ENCODE results near the gene RSPO3. TPM values are rescaled to one million over a fixed set of nuclear protein-coding genes. Genes with fewer than 3 reads are reported as not detected.
"Not testable (repeated sequence)": the region's sequence is repeated elsewhere in the genome, so short reads cannot be mapped to it uniquely, and the experiment has no call there.

RSPO3 gene, protein sequence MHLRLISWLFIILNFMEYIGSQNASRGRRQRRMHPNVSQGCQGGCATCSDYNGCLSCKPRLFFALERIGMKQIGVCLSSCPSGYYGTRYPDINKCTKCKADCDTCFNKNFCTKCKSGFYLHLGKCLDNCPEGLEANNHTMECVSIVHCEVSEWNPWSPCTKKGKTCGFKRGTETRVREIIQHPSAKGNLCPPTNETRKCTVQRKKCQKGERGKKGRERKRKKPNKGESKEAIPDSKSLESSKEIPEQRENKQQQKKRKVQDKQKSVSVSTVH
- polyA plus RNA-seq (ENCODE audit: insufficient read length in 3 of 3), result 10 to 100 TPM; 14.4 to 22.3 (median 19.7) TPM

DNA sequence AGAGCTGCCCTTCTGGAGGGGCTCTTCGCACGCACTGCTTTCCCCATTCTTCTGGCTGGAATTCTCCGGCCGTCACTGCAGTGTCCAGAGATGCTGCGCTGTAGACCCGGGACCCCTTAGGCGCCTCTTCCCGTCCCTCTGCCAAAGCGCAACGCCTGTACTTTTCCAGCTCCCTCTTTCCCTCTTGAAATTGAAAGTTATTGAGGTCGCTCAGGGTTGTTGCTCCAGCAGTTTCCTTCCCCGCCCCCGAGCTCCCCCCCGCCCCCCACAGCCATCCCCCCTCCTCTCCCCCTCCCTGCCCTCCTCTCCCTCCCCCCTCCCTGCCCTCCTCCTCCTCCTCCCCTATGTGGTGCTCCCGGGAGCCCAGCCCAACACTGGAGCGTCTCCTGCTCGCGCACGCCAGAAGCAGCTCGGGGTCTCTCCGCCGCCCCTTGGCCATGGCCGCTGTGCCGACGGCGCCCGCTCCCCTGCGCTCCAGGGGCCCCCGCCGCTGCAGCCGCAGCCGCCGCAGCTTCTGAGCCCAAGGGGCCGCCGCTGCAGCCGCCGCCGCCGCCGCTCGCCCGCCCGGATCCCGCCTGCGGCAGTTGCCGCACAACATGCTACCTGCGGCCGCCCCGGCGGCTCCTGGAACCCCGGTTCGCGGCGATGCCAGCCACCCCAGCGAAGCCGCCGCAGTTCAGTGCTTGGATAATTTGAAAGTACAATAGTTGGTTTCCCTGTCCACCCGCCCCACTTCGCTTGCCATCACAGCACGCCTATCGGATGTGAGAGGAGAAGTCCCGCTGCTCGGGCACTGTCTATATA lies at the start of gene RSPO3:
Gene RSPO3 (plus strand): TSS at position 374 of the 804 bp plus-strand sequence. CDS start 522 bp downstream, outside the sequence.
- peak in 1 of 3 donors; percentile 54 for DNase-seq (ENCODE audit: low read depth in 3 of 3, low spot score in 2 of 3)

DNA sequence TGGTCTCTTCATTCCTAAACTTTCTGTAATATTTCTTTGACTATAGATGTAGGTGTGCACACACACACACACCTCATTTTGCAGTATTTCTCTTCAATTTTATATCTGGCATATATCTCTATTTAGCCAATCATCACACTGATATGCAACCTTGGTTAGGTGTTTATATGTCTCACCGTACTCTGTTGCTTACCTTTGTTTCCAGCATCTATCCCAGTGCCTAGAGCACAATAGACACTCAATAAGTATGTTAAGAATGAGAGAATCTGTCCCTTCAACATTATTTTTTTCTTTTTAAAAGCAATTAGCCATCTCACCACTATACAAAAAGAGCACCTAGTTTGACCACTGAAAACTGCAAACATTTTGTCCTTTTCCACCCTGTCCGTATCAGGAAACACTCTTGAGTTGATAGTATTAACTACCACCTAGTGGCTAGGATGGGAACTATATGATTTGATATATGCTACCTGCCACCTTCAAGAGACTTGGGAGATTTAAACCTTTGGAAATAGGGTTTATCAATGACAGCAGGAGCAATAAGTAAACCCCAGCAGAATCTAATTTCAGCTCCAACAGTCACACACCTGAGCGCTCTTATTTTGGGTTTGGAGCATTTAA lies 48.7 kb upstream of the RSPO3 start:
- no peak for DNase-seq (ENCODE audit: low read depth in 3 of 3, low spot score in 2 of 3)

DNA sequence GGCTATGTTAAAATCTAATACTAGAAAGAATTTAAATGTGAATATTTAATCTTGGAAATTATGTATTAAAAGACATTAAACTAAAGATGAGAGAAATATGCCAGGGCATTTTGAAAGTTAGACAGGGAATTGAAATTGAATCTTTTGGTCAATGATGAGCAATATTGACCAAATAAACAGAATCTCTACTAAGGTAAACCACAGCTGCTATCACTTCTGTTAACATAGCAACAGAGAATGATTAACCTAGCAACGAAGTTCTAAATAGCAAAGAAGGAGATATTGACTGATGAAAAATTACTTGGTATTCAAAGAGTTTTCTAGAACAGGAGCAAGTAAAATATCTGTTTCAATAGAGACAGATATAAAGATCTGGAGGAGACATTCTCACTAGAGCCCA lies 45.2 kb upstream of the RSPO3 start:
- no peak for DNase-seq (ENCODE audit: low read depth in 3 of 3, low spot score in 2 of 3)

DNA sequence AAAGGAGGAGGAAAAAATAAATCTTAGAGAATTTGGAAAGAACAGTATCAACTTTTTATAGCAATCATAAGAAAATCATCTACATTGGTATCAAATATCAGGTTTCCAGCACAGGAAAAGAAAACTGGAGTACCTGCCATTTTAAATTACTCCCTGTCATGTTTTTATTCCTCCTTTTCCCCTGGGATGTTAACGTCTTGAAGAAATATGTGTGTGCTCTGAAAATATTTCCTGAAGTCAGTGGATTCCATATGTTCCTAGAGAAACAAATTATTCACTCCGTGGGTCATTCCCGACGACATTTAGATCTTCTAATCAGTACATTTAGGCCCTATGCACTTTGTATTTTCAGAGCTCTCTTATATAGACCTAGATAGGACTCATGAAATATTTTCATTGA lies 42.0 kb upstream of the RSPO3 start:
- no peak for DNase-seq (ENCODE audit: low read depth in 3 of 3, low spot score in 2 of 3)

DNA sequence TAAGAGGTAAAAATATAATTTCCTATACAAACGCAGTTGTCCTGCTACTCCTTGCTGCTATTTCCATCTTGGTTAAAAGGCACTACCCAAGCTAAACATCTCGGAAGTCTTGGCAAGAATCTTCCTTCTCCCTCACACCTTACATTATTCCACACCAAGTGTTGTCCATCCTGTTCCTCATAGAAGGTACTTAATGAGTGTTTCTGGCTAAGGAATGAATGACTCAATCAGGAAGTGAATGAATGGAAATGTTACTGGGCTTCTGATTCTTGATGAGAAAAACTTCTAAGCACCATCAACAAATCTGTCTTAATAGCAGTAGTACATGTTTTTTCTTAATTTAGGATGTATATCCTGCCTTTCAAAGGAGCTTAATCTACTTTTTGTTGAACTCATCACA lies 40.6 kb upstream of the RSPO3 start:
- no peak for DNase-seq (ENCODE audit: low read depth in 3 of 3, low spot score in 2 of 3)

DNA sequence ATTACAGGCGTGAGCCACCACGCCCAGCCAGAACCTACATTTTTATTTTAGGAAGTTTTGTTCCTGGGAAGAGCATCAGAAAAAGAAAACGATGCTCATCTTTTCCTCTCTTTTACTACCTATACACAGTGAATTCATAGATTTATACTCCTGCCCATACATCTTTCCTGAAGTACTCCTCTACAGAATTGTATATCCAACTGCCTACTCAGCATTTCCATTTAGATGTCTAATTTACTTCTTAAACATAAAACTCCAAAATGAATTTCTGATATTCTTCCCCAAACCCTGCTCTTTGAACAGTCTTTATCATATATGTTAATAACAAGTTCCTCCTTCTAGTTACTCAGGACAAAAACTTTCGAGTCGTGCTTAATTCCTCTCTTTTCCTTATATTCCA lies 39.8 kb upstream of the RSPO3 start:
- DNase-seq (ENCODE audit: low read depth in 3 of 3, low spot score in 2 of 3), result no peak

DNA sequence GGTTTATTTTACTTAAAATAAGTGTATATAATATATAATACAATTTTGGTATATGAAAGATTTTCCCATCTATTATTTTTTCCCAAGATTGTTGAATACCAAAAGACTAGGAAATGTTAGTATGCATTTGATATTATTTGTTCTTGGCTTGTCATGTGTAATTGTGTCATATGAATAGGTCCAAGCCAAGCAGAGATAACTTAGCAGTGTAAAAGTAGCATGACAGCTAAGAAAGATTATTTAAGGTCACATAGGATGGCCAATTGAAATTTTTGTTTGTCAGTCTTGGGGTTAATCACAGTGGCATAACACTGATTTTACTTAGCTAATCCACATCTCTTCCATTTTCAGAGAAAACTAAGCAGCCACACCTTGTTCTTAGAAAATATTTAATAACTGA lies 38.8 kb upstream of the RSPO3 start:
- no peak for DNase-seq (ENCODE audit: low read depth in 3 of 3, low spot score in 2 of 3)

DNA sequence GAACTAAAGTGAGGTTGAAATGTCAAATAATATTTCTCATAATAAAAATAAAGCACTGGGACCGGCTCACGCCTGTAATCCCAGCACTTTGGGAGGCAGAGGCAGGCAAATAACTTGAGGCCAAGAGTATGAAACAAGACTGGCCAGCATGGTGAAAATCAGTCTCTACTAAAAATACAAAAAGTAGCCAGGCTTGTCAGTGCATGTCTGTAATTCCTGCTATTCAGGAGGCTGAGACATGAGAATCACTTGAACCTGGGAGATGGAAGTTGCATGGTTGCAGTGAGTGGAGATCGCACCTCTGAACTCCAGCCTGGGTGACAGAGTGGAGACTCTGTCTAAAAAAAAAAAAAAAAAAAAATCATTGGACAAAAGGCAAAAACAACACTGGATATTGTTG lies 38.4 kb upstream of the RSPO3 start:
- no peak for DNase-seq (ENCODE audit: low read depth in 3 of 3, low spot score in 2 of 3)

DNA sequence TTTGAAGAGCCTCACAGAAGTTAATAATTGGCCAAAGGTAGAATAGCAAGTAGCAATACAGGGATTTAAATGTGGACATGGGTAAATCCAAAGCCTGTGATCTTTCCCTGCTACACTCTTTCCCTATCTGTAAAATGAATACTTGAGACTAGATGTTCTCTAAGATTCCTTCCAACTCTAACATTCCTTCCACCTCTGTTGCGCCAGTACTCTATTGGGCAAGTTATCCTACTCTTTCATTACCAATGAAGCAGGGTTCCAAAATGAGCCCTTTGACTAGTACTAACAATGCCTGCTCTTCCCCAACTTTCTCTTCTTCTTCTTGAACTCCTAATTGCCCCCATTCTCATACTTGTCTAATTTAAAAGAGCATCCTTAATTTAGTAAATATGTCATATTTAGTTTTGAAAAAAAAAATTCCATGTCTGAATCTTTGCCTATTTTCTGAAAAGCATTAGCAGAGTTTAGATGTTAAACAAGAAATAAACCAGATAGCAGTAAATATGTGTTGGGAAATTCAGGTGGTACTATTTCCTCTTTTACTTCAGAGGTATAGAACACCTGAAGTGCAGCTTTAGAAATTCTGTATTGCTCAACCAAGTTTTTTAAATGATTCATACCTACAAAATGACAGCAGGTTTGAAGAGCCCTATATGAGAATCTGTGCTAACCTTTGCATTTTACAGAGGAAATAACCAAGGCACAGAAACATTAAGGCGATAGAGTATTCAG lies 35.1 kb upstream of the RSPO3 start:
- DNase-seq (ENCODE audit: low read depth in 3 of 3, low spot score in 2 of 3), result no peak

DNA sequence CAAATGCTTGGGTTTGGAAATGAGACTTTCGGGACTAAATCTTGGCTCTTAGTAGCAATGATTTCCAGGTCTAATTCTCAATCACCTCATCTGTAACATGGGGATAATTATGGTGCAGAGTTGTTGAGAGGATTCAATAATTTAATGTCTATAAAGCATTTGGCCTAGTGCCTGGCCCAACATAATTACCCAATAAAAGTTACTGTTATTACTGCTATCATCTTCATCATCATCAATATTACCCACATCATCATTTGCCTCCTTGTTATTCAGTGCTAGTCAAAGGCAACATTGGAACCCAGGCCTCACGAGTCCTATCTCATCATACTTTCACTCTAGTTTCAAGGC lies 34.5 kb upstream of the RSPO3 start:
- no peak for DNase-seq (ENCODE audit: low read depth in 3 of 3, low spot score in 2 of 3)

DNA sequence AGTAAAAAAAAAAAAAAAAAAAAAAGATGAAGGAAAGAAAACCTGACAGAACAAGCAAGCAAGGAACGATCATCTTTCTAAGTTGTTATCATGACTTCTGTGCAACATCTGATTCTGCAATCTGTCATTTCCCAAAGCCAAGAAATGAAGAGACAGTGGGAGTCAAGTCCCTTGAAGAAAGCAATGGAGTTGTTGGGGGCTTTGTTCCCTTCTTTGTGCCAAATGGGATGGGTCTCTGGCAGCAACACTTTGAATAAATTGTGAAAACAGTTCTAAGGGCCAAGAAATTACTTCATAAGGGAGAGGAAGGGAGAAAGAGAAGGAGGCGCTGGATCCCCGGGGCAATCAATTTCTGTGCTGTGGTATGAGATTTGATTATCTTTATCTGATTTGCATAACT lies 33.3 kb upstream of the RSPO3 start:
- DNase-seq (ENCODE audit: low read depth in 3 of 3, low spot score in 2 of 3), result no peak

DNA sequence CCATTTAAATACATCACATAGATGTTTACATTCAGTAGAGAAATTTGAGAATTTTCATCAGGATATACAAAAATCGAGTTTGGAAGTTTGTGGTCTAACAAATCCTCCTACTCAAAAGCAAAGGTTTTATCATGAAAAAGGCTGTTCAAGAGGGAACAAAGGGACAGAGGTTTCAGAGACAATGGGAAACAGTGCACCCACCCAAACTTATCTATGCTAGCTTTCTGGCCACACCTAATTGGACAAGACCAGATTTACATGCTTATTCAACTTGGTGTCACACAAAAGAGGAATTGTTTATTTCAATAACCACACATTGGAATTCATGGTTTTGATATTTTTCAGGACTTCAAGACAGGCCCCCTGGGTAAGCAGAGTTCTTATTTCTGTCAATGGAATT lies 28.4 kb upstream of the RSPO3 start:
- DNase-seq (ENCODE audit: low read depth in 3 of 3, low spot score in 2 of 3), result no peak

DNA sequence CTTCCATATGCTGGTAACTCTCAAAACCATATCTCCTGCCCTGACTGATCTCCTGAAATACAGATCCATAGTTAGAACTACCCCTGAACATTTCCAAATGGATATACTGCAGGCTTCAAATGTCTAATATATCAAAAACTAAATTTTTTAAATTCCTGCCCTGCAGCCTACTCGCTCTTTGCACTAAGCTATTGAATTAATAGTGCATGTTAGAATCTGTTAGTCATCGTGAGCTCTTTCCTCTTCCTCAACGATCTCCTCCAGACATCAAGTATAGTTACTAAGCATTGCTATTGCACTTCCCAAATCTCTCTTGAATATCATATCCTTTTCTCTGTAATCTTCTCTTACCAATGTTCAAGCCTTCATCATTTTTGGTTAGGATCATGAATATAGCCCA lies 26.0 kb upstream of the RSPO3 start:
- no peak for DNase-seq (ENCODE audit: low read depth in 3 of 3, low spot score in 2 of 3)

DNA sequence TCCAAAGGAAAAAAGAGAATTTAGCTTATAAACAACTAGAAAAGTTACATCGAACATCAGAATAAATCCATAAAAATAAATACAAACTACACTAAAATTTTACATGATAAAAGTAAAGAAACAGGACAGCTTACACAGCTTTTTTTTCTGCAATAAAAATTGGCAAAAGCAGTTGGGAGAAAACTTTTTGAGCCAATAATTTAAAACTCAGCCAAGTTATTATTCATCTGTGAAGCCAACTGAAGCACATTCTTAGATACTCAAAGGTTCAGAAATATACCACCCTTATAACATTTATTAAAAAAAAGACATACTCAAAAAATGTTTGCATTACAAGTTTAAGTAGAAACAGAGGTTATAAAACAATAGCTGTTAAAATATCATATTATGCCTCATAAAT lies 23.7 kb upstream of the RSPO3 start:
- DNase-seq (ENCODE audit: low read depth in 3 of 3, low spot score in 2 of 3), result no peak

DNA sequence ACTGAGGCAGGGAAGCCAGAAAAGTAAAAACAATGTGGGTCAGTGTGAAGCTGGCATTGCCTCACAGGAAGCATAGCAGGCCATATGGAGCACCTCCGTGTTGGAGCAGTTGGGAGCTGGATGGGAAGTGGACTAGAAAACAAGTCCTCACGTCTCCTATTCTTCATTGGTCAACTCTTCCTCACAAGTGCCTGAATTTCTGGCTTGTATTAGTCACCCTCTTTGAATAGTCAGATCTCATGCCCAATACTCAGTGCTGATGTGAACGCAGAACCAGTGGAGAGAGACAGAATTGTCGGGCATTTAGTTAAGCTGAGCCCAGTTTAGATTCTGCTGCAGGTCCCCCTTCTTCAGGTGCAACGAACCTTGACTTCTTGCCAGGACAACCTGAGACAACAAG lies 22.3 kb upstream of the RSPO3 start:
- no peak for DNase-seq (ENCODE audit: low read depth in 3 of 3, low spot score in 2 of 3)

DNA sequence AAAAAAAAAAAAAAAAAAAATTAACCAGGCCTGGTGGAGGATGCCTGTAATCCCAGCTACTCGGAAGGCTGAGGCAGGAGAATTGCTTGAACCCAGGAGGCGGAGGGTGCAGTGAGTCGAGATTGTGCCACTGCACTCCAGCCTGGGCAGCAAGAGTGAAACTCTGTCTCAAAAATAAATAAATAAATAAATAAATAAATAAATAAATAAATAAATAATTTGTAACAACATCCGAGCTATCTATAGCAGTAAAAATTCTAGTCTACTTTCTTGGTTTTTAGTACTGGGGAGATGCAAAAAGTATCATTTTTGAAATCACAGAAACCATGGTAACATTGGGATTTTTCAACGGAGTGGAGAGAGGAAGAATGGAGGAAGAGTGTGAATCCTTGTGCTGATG lies 21.0 kb upstream of the RSPO3 start:
- not testable (repeated sequence) for DNase-seq (ENCODE audit: low read depth in 3 of 3, low spot score in 2 of 3)

DNA sequence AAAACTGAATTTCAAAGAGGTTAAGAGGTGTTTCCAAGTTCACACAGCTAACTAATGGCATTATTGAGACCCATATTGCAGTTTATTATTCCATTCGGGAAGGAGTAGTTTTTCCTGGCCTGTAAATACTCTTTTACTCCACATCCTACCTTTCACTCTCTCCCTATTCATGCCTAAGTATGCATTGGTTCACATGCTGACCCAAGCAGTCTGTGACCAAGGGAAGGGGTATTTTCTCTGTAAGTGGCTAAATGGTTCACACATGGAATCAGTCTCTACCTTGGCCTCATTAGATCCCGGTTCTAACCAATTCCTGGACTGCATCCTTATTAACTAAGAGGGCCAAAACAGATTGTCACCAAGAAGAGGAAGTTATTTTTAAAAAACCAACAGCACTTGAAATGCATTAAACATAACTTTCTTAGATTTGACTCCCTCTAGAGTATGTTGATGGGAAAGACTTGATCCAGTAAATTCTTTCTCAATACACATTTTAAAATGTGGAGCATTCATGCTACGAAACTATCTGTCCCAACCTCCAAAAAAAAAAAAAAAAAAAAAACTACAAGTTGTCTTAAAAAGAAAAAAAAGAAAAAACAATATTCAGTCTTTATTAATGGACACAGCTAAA lies 17.8 kb upstream of the RSPO3 start:
- DNase-seq (ENCODE audit: low read depth in 3 of 3, low spot score in 2 of 3), result no peak

DNA sequence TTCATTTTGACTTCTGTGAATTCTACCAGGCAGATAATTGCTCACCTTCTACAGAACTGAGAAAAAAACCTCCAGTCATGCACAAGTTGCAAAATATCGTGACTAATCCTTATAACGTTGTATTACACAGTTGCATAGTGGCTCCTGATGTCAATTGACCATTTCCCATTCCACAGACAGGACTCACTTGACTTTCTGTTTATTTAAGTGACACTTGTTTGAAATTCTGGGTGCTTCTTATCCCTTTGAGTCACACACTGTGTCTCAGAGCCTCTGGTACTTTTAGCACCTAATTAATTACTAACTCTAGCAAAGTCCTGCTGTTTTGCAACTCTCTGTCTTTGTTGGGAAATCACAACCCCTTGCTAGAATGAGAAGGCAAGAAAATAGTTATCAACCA lies 16.2 kb upstream of the RSPO3 start:
- no peak for DNase-seq (ENCODE audit: low read depth in 3 of 3, low spot score in 2 of 3)

DNA sequence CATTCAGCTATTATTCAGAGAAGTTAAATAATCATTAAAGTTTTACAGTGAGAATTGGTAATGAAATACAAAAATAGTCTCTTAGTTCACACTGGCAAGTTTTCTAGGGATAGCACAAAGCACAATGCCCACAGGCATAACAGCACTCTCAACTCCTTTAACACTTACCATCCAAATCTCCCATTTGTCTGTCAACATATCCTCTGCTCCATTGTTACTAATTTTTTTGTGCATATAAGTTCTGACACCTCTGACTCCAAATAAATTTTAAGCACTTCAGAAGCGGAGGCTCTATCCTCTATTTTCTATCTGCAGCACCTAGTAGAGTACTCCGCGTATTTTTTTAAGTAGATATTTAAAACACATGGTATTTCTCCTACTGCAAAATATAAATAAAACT lies 15.6 kb upstream of the RSPO3 start:
- no peak for DNase-seq (ENCODE audit: low read depth in 3 of 3, low spot score in 2 of 3)

DNA sequence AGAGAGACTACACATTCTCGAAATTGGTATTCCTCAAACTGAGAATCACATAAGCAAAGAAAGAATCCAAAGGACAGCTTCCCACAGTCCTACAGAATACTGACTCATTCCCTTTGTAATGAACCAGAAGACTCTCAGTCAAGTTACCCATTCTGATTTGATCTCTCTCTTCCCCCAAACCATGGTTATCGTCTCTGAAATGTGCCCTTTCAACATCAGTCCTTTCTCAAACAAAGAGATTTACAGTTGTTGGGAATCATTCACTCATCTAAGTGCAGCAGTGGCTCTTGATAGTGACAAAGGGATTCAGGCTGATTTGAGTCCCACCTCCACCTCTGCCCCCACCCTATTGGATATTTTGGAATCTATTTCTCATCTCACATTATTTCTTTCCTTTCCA lies 15.0 kb upstream of the RSPO3 start:
- DNase-seq (ENCODE audit: low read depth in 3 of 3, low spot score in 2 of 3), result no peak

DNA sequence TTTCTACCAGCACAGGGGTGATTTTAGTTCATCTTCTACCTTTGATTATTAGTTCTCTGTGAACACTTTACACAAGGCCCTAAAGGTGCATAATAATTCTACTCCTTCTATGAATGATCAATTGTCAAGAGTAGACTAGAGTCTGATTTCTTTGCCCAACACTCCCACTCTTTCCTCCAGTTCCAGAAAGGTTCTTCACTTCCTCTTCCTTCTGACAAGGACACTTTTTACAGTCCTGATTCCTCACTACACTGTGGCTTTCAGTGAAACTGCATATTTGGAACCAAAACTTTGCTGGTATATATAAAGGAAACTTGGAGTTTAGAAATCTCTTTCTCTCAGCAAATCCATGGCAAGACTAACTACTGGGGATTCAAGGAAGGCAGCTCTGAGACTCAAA lies 10.6 kb upstream of the RSPO3 start:
- DNase-seq (ENCODE audit: low read depth in 3 of 3, low spot score in 2 of 3), result no peak
